Neural cell (in vitro differentiated cells): ENCODE measurements around the gene HERPUD1.

ENCODE experiments used
- EP300 ChIP-seq: fragments of 450-650 bp; conservative IDR thresholded peaks from 2 replicates; pipeline ENCODE4 v1.6.1; 2014; ENCODE audit warnings: antibody characterized with exemption, mild to moderate bottlenecking, moderate library complexity; ENCODE audit not compliant: poor library complexity, severe bottlenecking
- POLR2AphosphoS5 ChIP-seq: IDR thresholded peaks from 2 replicates; pipeline ENCODE4 v1.6.1; 2012
- TF ChIP-seq, protein P1 (sequence below): fragments of 450-650 bp; IDR thresholded peaks from 2 replicates; pipeline ENCODE4 v1.5.1; 2014; ENCODE audit warnings: antibody characterized with exemption, mild to moderate bottlenecking, moderate library complexity; ENCODE audit not compliant: poor library complexity, severe bottlenecking
- TF ChIP-seq, protein P2 (sequence below): IDR thresholded peaks from 2 replicates; pipeline ENCODE4 v1.6.1; 2012; ENCODE audit warnings: borderline replicate concordance

DNA sequence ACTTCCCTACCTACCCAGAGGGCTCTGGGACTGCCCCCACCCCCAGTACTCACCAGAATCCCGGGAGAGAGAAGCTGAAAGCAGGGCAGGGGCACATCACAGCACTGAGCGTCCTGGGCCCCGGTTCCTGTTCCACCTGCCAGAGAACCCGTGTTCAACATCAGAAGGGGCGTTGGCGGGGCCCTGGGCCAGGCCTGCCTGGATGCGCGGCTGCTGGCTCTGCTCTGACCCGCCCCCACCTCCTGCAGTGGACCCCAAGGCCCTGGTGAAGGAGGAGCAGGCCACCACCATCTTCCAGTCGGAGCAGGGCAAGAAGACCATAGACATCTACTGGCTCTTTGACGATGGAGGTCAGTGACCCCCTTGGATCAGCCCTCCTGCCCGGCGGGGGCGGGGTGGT is 39.2 kb upstream of the HERPUD1 start:
- TF ChIP-seq EP300 (no peak), POLR2AphosphoS5 (no peak)
- TF ChIP-seq, protein P1, sequence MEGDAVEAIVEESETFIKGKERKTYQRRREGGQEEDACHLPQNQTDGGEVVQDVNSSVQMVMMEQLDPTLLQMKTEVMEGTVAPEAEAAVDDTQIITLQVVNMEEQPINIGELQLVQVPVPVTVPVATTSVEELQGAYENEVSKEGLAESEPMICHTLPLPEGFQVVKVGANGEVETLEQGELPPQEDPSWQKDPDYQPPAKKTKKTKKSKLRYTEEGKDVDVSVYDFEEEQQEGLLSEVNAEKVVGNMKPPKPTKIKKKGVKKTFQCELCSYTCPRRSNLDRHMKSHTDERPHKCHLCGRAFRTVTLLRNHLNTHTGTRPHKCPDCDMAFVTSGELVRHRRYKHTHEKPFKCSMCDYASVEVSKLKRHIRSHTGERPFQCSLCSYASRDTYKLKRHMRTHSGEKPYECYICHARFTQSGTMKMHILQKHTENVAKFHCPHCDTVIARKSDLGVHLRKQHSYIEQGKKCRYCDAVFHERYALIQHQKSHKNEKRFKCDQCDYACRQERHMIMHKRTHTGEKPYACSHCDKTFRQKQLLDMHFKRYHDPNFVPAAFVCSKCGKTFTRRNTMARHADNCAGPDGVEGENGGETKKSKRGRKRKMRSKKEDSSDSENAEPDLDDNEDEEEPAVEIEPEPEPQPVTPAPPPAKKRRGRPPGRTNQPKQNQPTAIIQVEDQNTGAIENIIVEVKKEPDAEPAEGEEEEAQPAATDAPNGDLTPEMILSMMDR = no peak
- TF ChIP-seq, protein P2, sequence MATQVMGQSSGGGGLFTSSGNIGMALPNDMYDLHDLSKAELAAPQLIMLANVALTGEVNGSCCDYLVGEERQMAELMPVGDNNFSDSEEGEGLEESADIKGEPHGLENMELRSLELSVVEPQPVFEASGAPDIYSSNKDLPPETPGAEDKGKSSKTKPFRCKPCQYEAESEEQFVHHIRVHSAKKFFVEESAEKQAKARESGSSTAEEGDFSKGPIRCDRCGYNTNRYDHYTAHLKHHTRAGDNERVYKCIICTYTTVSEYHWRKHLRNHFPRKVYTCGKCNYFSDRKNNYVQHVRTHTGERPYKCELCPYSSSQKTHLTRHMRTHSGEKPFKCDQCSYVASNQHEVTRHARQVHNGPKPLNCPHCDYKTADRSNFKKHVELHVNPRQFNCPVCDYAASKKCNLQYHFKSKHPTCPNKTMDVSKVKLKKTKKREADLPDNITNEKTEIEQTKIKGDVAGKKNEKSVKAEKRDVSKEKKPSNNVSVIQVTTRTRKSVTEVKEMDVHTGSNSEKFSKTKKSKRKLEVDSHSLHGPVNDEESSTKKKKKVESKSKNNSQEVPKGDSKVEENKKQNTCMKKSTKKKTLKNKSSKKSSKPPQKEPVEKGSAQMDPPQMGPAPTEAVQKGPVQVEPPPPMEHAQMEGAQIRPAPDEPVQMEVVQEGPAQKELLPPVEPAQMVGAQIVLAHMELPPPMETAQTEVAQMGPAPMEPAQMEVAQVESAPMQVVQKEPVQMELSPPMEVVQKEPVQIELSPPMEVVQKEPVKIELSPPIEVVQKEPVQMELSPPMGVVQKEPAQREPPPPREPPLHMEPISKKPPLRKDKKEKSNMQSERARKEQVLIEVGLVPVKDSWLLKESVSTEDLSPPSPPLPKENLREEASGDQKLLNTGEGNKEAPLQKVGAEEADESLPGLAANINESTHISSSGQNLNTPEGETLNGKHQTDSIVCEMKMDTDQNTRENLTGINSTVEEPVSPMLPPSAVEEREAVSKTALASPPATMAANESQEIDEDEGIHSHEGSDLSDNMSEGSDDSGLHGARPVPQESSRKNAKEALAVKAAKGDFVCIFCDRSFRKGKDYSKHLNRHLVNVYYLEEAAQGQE = no peak
